22Rv1 (cell line): Measurements from ENCODE around the gene CCNT2.

Source experiments
- CTCF ChIP-seq: fragments of 450-650 bp; IDR thresholded peaks from 2 replicates; pipeline ENCODE4 v1.5.1; 2017; ENCODE audit warnings: mild to moderate bottlenecking
- ZFX ChIP-seq: fragments of 450-650 bp; IDR thresholded peaks from 2 replicates; pipeline ENCODE4 v1.6.1; 2017; ENCODE audit warnings: antibody characterized with exemption, borderline replicate concordance

- TF ChIP-seq CTCF = no peak
- no peak for TF ChIP-seq ZFX
Observed at GRCh38 chr2:134892282-134893035, 26.2 kb upstream of the CCNT2 start.
